GM15510 (cell line): ENCODE results near the gene ZNF385B.

ENCODE experiments used
- POLR2A ChIP-seq: IDR thresholded peaks from 3 replicates; pipeline ENCODE4 v1.6.1; 2011; ENCODE audit warnings: borderline replicate concordance; ENCODE audit not compliant: insufficient read length; ENCODE audit errors: extremely low read depth

ZNF385B gene

DNA sequence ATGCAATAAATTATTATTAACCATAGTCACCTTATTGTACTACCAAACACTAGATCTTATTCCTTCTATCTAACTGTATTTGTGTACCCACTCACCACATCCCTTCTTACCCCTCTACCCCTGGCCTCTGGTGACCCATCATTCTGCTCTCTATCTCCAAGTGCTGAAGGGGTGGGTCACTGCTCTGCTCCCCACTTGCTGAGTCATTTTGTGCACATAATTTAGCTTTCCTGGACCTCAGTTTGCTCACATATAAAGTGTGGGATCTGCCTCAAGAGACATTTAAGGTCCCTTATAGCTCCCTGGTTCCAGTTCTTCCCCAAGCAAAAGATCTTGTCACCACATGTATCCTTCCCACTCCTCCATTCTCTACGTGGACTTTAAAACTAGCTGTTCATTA lies 169.4 kb downstream of the ZNF385B start:
- TF ChIP-seq POLR2A: no peak

DNA sequence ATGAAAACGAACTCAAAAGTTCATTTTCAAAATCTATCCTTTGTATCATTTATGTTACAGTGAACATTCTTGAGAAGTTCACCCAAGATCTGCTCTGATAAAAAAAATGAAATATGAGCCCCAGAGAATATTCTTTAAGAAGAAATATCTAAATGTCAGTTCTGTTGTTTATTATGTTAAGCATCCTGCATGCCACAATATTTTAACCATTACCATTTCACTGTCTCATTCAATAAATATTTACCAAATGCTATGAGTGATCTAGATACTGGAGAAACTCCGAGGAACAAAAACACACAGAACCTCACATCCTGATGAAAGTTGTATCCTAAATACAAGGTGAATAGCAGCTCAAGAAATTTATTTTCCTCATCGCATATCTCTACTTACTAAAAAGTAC lies 170.2 kb downstream of the ZNF385B start:
- no peak for TF ChIP-seq POLR2A

DNA sequence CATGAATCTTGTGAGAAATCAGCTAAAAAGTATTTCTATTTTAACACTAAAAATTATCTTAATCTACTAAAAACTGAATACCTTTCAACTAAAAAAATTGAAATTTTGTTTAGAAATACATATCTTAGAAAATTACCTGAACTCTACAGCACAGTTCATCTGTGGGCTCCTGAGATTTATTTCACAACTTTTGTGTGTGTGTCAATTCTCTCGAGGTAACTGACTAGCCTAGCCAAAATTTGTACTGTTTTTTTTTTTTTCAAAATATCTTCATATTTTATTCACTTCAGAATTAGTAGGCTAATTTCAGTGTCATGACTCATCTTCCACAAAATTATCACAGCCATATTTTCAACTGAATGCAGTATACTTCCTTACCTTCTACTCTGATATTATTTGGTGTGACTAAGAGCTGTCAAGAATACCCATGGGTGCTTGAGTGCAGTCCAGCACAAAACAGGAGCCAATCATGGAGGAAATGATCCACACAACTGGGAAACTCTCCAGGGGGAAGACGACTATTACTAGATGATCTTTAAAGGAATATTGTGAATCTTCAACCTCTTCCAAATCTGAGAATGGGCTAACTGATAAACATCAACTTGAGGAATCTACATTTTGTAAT lies 174.6 kb downstream of the ZNF385B start:
- no peak for TF ChIP-seq POLR2A

DNA sequence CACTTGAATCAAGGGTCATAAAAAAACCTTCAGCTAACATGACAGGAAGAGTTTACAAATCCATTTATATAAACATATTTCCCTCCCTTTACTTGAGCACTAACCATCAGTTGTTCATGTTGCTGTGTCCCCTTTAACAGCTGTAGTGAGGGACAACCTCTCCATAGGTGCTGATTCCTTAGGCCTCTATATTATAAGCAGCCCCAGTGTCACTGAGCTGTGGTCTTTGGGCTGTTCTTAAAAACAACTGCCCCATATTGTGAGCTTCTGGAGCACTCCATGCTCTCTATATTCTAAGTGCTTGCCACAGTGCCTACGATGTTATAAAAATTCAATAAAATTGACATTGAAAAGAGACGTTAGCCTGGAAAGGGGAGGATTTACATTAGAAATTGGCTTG lies 175.3 kb downstream of the ZNF385B start:
- no peak for TF ChIP-seq POLR2A

GRCh38 chr2:179685146-179685545 lies 176.3 kb downstream of the ZNF385B start:
- TF ChIP-seq POLR2A: no peak

DNA sequence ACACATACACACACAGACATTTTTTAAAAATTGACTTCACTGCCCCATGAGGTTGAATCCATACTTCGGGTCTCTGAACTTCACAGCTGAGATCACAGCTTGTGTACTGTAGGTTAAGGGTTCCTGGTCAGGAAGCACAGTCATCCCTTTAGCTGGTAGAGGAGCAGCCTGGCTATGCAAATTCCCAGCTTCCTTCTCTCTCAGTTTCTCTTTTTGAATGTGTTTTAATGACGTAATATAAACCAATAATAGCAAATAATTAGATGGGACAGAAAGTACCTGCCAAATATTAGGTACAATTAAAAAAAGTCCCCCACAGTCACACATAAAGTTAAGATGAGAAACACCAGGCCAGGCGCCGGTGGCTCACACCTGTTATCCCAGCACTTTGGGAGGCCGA lies 178.7 kb downstream of the ZNF385B start:
- TF ChIP-seq POLR2A: no peak

- no peak for TF ChIP-seq POLR2A
Measured at GRCh38 chr2:179677746-179678505, 183.5 kb downstream of the ZNF385B start.

DNA sequence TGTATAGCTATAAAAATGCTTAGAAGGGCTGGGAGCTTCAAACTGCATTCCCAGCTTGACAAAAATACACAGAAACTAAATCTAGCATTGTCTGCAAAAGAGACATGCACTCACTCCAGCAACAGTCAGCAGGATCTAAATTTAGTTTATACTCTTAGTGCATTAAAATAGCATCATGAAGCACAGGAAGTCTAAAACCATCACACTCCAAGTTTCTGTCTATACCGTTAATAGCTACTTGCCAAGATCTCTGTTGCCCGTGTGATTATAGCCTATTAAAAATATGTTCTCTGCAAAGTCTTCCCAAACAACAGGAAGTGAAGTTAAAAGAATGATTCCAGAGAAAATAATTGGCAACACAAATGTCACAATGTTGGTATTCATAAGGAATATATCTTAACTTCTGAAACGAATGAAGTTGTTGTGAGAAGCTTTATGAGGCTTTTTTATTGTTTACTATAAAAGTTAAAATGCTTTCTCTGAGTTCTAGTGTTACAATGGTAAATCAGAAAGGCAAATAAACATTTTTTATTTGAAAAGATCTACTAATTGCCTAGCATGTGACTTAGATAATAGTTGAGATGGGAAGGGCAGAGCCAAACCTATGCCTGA lies 184.2 kb downstream of the ZNF385B start:
- no peak for TF ChIP-seq POLR2A

DNA sequence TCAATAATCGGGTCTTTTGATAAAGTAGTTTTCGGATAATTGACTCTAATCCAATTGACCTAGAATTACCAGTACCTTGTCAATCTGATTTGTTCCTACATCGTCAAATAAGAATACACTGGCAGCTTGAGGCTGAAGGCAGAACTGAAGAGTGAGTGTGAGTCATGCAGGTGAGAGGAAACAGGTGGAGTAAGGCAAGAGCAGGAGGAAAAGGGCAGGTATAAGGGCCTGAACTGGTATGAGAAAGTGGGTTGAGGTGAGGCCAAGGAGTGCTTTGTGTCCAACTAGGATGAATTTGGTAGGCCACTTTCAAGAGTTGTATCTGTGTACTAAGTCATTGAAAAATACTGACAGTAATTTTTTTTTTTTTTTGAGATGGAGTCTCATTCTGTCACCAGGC lies 186.0 kb downstream of the ZNF385B start:
- no peak for TF ChIP-seq POLR2A

- no peak for TF ChIP-seq POLR2A
Measured at GRCh38 chr2:179671043-179671981, 190.1 kb downstream of the ZNF385B start.

GRCh38 chr2:179669196-179669595 lies 192.2 kb downstream of the ZNF385B start:
- no peak for TF ChIP-seq POLR2A

DNA sequence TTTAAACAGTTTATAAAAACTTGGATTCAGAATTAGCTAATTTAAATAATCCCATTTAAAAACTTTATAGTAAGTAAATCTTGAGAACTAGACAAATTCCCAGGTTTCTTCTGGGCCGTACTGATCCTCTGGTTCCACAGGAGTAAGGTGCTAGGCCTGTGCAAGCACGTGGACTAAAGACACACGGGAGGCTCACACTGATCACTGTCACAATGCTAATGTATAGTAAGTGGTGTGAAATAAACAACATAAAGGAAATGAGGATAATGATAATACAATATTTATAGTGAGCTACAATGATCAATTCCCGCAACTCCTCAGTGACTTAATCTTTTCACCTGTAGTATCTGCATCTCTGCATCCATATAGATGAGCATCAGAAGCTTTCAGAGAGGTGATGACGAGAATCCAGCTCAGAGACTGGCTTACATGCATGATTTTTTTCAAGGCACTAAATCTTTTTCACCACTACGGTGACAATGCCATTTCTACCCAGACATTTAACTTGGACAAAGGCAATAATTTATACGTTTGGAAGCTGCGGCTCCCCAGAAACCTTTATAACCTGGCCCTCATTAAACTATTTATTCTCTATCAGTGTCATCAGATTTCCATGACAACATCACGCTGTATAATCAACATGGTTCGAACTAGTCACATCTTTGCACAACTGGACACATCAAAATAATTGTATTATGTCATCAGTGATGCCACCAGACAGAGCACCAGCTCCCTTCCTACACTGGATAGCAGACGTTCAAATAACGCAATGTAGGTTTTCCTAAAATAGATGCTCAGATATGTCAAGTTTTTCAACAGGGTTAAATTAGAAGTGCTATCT lies 196.2 kb downstream of the ZNF385B start:
- no peak for TF ChIP-seq POLR2A

- no peak for TF ChIP-seq POLR2A
Measured at GRCh38 chr2:179661986-179662385, 199.4 kb downstream of the ZNF385B start.

DNA sequence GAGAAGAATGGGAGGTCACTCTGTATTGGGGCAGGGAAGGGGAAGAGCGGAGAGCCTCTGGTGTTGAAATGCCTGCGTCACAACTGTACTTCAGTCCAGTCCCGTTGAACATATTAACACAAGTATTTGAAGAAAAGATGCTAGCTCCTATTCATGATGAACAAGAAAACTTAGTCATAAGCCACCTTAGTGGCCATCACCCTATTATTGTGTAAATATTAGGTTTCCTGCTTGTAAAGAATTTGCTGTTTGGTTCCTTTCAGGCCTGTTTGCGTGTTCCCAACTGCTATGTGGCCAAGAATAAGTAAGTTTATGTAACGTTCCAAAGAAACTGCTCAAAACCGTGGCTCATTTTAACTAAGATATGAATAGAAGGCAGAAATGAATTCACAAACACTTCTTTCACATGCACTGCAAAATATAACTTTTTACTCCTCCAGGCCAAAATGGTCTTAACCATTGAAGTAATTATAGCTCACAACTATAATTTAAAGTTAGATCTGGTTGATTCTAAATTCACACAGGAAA lies 204.3 kb downstream of the ZNF385B start:
- no peak for TF ChIP-seq POLR2A

GRCh38 chr2:179655627-179656026 lies 205.8 kb downstream of the ZNF385B start:
- no peak for TF ChIP-seq POLR2A

GRCh38 chr2:179654806-179655205 lies 206.6 kb downstream of the ZNF385B start:
- TF ChIP-seq POLR2A: no peak
